ENCODE measurements around the gene PTPRG.

PTPRG gene

GRCh38 chr3:62117903-62118548 is 556.7 kb downstream of the PTPRG start:
- no peak for DNase-seq (ENCODE audit: low spot score)

GRCh38 chr3:62119139-62119538 is 557.8 kb downstream of the PTPRG start:
- no peak for DNase-seq (ENCODE audit: low spot score)

GRCh38 chr3:62122819-62123218 is 561.4 kb downstream of the PTPRG start:
- no peak for DNase-seq (ENCODE audit: low spot score)

GRCh38 chr3:62125380-62125779 is 564.0 kb downstream of the PTPRG start:
- no peak for DNase-seq (ENCODE audit: low spot score)

GRCh38 chr3:62127116-62127515 is 565.7 kb downstream of the PTPRG start:
- DNase-seq (ENCODE audit: low spot score), result no peak

GRCh38 chr3:62128051-62128450 is 566.7 kb downstream of the PTPRG start:
- no peak for DNase-seq (ENCODE audit: low spot score)

GRCh38 chr3:62128681-62129080 is 567.3 kb downstream of the PTPRG start:
- DNase-seq (ENCODE audit: low spot score), result no peak

- no peak for DNase-seq (ENCODE audit: low spot score)
Observed at GRCh38 chr3:62131050-62131449, 569.7 kb downstream of the PTPRG start.

- DNase-seq (ENCODE audit: low spot score), result no peak
Observed at GRCh38 chr3:62131620-62132019, 570.2 kb downstream of the PTPRG start.

- DNase-seq (ENCODE audit: low spot score), result no peak
Observed at GRCh38 chr3:62132027-62132602, 570.7 kb downstream of the PTPRG start.

GRCh38 chr3:62133015-62133414 is 571.6 kb downstream of the PTPRG start:
- no peak for DNase-seq (ENCODE audit: low spot score)

GRCh38 chr3:62134061-62134496 is 572.7 kb downstream of the PTPRG start:
- DNase-seq (ENCODE audit: low spot score), result no peak

GRCh38 chr3:62135741-62136140 is 574.4 kb downstream of the PTPRG start:
- no peak for DNase-seq (ENCODE audit: low spot score)

- no peak for DNase-seq (ENCODE audit: low spot score)
Observed at GRCh38 chr3:62139957-62140356, 578.6 kb downstream of the PTPRG start.

GRCh38 chr3:62142331-62143085 is 581.1 kb downstream of the PTPRG start:
- no peak for DNase-seq (ENCODE audit: low spot score)

GRCh38 chr3:62143843-62144450 is 582.6 kb downstream of the PTPRG start:
- no peak for DNase-seq (ENCODE audit: low spot score)

- no peak for DNase-seq (ENCODE audit: low spot score)
Observed at GRCh38 chr3:62144482-62144881, 583.1 kb downstream of the PTPRG start.

GRCh38 chr3:62145086-62145757 is 583.9 kb downstream of the PTPRG start:
- no peak for DNase-seq (ENCODE audit: low spot score)

- no peak for DNase-seq (ENCODE audit: low spot score)
Observed at GRCh38 chr3:62149539-62149938, 588.2 kb downstream of the PTPRG start.

GRCh38 chr3:62149962-62150361 is 588.6 kb downstream of the PTPRG start:
- no peak for DNase-seq (ENCODE audit: low spot score)

- DNase-seq (ENCODE audit: low spot score), result no peak
Observed at GRCh38 chr3:62151591-62151990, 590.2 kb downstream of the PTPRG start.

- no peak for DNase-seq (ENCODE audit: low spot score)
Observed at GRCh38 chr3:62153231-62153630, 591.9 kb downstream of the PTPRG start.

All from CD4-positive, alpha-beta T cell treated with Interleukin-15 for 4 hours (primary cell).